HEK293 (cell line): ENCODE measurements around the gene TBK1.

Experiments used
- CTCF ChIA-PET: fragments of 350-600 bp; formaldehyde crosslinking; extraction: SDS; loops from one replicate; lab custom pipeline; 2021; ENCODE audit warnings: antibody characterized with exemption; lab: Yijun Ruan, JAX
- POLR2A ChIA-PET: fragments of 300-600 bp; formaldehyde crosslinking; extraction: SDS; loops from one replicate; lab custom pipeline; 2020; ENCODE audit warnings: antibody characterized with exemption, inconsistent platforms; lab: Yijun Ruan, JAX
- H3K27ac ChIP-seq: fragments of 200-500 bp; sonication (Bioruptor generic); 2 replicates; pipeline ENCODE4 v1.5.1; 2014; ENCODE audit warnings: low read depth, low read length, control low read depth, inconsistent platforms; ENCODE audit errors: extremely low read depth
- H3K36me3 ChIP-seq, 2 experiments: fragments of 200-500 bp in 1 of 2; sonication (Bioruptor generic) in 1 of 2; 1 replicate in 1 of 2; 2 replicates in 1 of 2; pipeline ENCODE4 v1.5.1; 2014 to 2017; ENCODE audit warnings: inconsistent platforms in 2 of 2, low read length in 2 of 2; ENCODE audit not compliant: control insufficient read depth in 2 of 2, insufficient read depth in 1 of 2
- H3K4me1 ChIP-seq: fragments of 200-500 bp; sonication (Bioruptor generic); 2 replicates; pipeline ENCODE4 v1.5.1; 2014; ENCODE audit warnings: mild to moderate bottlenecking, low read length, inconsistent platforms; ENCODE audit not compliant: control insufficient read depth, insufficient read depth
- H3K4me3 ChIP-seq: 2 replicates; pipeline ENCODE4 v1.5.1; 2011; ENCODE audit warnings: low read depth, mild to moderate bottlenecking, control low read depth, low read length, moderate library complexity
- H3K9me3 ChIP-seq: fragments of 200-500 bp; sonication (Bioruptor generic); 2 replicates; pipeline ENCODE4 v1.5.1; 2014; ENCODE audit warnings: low read depth, low read length, inconsistent platforms; ENCODE audit not compliant: control insufficient read depth, insufficient read depth
- CTCF ChIP-seq: fragments of 450-650 bp; formaldehyde crosslinking; IDR thresholded peaks from 2 replicates; pipeline ENCODE4 v1.5.1; 2016; ENCODE audit warnings: missing biosample characterization, missing genetic modification characterization
- GLI2 ChIP-seq: fragments of 450-650 bp; formaldehyde crosslinking; IDR thresholded peaks from 2 replicates; pipeline ENCODE4; 2017; ENCODE audit warnings: missing biosample characterization, missing genetic modification characterization, low read depth, borderline replicate concordance
- MZF1 ChIP-seq: fragments of 450-650 bp; formaldehyde crosslinking; IDR thresholded peaks from 2 replicates; pipeline ENCODE4 v1.5.1; 2017; ENCODE audit warnings: missing biosample characterization, missing genetic modification characterization, borderline replicate concordance
- PRDM2 ChIP-seq: fragments of 450-650 bp; formaldehyde crosslinking; IDR thresholded peaks from 2 replicates; pipeline ENCODE4 v1.5.1; 2016; ENCODE audit warnings: missing biosample characterization, missing genetic modification characterization, borderline replicate concordance
- ZBTB21 ChIP-seq: fragments of 450-650 bp; formaldehyde crosslinking; IDR thresholded peaks from 2 replicates; pipeline ENCODE4 v1.5.1; 2017; ENCODE audit warnings: missing biosample characterization, missing genetic modification characterization
- ZBTB8A ChIP-seq: fragments of 450-650 bp; formaldehyde crosslinking; IDR thresholded peaks from 2 replicates; pipeline ENCODE4 v1.5.1; 2016; ENCODE audit warnings: missing biosample characterization, missing genetic modification characterization
- ZFP37 ChIP-seq: fragments of 450-650 bp; formaldehyde crosslinking; IDR thresholded peaks from 2 replicates; pipeline ENCODE4 v1.5.1; 2016; ENCODE audit warnings: missing biosample characterization, missing genetic modification characterization
- ZNF121 ChIP-seq: fragments of 450-650 bp; formaldehyde crosslinking; IDR thresholded peaks from 2 replicates; pipeline ENCODE4 v1.5.1; 2016; ENCODE audit warnings: missing biosample characterization, missing genetic modification characterization
- ZNF140 ChIP-seq: fragments of 450-650 bp; formaldehyde crosslinking; IDR thresholded peaks from 2 replicates; pipeline ENCODE4 v1.5.1; 2016; ENCODE audit warnings: missing biosample characterization, missing genetic modification characterization
- ZNF19 ChIP-seq: fragments of 450-650 bp; formaldehyde crosslinking; IDR thresholded peaks from 2 replicates; pipeline ENCODE4; 2016; ENCODE audit warnings: missing biosample characterization, missing genetic modification characterization, low read depth
- ZNF292 ChIP-seq: fragments of 450-650 bp; formaldehyde crosslinking; IDR thresholded peaks from 2 replicates; pipeline ENCODE4 v1.5.1; 2016; ENCODE audit warnings: low read depth, missing biosample characterization, missing genetic modification characterization, borderline replicate concordance
- ZNF366 ChIP-seq: fragments of 450-650 bp; formaldehyde crosslinking; conservative IDR thresholded peaks from 2 replicates; pipeline ENCODE4 v1.5.1; 2016; ENCODE audit warnings: missing biosample characterization, missing genetic modification characterization
- ZNF433 ChIP-seq: fragments of 450-650 bp; formaldehyde crosslinking; IDR thresholded peaks from 2 replicates; pipeline ENCODE4 v1.5.1; 2016; ENCODE audit warnings: missing biosample characterization, missing genetic modification characterization, low read depth
- ZNF510 ChIP-seq: fragments of 450-650 bp; formaldehyde crosslinking; IDR thresholded peaks from 2 replicates; pipeline ENCODE4 v1.5.1; 2018; ENCODE audit warnings: mild to moderate bottlenecking, missing genetic modification characterization, missing biosample characterization; ENCODE audit not compliant: insufficient replicate concordance
- ZNF555 ChIP-seq: fragments of 450-650 bp; formaldehyde crosslinking; conservative IDR thresholded peaks from 2 replicates; pipeline ENCODE4 v1.5.1; 2017; ENCODE audit warnings: missing biosample characterization, mild to moderate bottlenecking, missing genetic modification characterization, inconsistent platforms
- ZNF558 ChIP-seq: fragments of 450-650 bp; formaldehyde crosslinking; IDR thresholded peaks from 2 replicates; pipeline ENCODE4 v1.5.1; 2016; ENCODE audit warnings: missing biosample characterization, missing genetic modification characterization
- ZNF571 ChIP-seq: fragments of 450-650 bp; formaldehyde crosslinking; IDR thresholded peaks from 2 replicates; pipeline ENCODE4 v1.5.0; 2017; ENCODE audit warnings: missing biosample characterization, missing genetic modification characterization
- ZNF629 ChIP-seq: fragments of 450-650 bp; formaldehyde crosslinking; IDR thresholded peaks from 2 replicates; pipeline ENCODE4 v1.5.1; 2017; ENCODE audit warnings: missing biosample characterization, missing genetic modification characterization
- ZNF645 ChIP-seq: fragments of 450-650 bp; formaldehyde crosslinking; IDR thresholded peaks from 2 replicates; pipeline ENCODE4; 2016; ENCODE audit warnings: missing biosample characterization, missing genetic modification characterization
- ZNF654 ChIP-seq: fragments of 450-650 bp; formaldehyde crosslinking; IDR thresholded peaks from 2 replicates; pipeline ENCODE4 v1.5.1; 2016; ENCODE audit warnings: low read depth, missing biosample characterization, missing genetic modification characterization
- ZNF658 ChIP-seq: fragments of 450-650 bp; formaldehyde crosslinking; IDR thresholded peaks from 2 replicates; pipeline ENCODE4; 2016; ENCODE audit warnings: missing biosample characterization, missing genetic modification characterization
- ZNF664 ChIP-seq: fragments of 450-650 bp; formaldehyde crosslinking; IDR thresholded peaks from 2 replicates; pipeline ENCODE4 v1.5.1; 2016; ENCODE audit warnings: missing biosample characterization, missing genetic modification characterization
- ZXDB ChIP-seq: fragments of 450-650 bp; formaldehyde crosslinking; IDR thresholded peaks from 2 replicates; pipeline ENCODE4 v1.5.1; 2016; ENCODE audit warnings: missing biosample characterization, missing genetic modification characterization

The TBK1 gene

GRCh38 chr12:64523565-64524444, 71.9 kb downstream of the TBK1 start (continued):
- TF ChIP-seq ZNF510 (tag by site-specific recombination) (peak; percentile 68), ZNF558 (tag by site-specific recombination) (peak; percentile 79), ZBTB21 (tag by site-specific recombination) (peak; percentile 53; the same call in 1 of the 2 replicates), ZNF433 (peak; percentile 83), ZBTB8A (tag by site-specific recombination) (peak; percentile 54), ZNF664 (tag by site-specific recombination) (peak; percentile 74), ZNF629 (tag by site-specific recombination) (peak; percentile 41; the same call in 1 of the 2 replicates), ZNF366 (0 out of 2 replicates have a peak, but pooled peaks have one; percentile 18), ZXDB (tag by site-specific recombination) (0 out of 2 replicates have a peak, but pooled peaks have one; percentile 36), ZFP37 (tag by site-specific recombination) (peak; percentile 79), ZNF292 (tag by site-specific recombination) (peak; percentile 36; the same call in 1 of the 2 replicates), ZNF654 (tag by site-specific recombination) (peak; percentile 39), ZNF19 (tag by site-specific recombination) (peak; percentile 61; the same call in 1 of the 2 replicates), ZNF140 (tag by site-specific recombination) (peak; percentile 83), ZNF555 (peak; percentile 82), GLI2 (peak; percentile 51; the same call in 1 of the 2 replicates), ZNF121 (tag by site-specific recombination) (0 out of 2 replicates have a peak, but pooled peaks have one; percentile 66)

GRCh38 chr12:64525461-64526160, 73.7 kb downstream of the TBK1 start:
- no peaks in the 10 kb centered on the region for H3K9me3 ChIP-seq
- H3K36me3 ChIP-seq, result no peaks in the 10 kb centered on the region
- POLR2A ChIA-PET, result interaction anchor here (0.6 kb wide), 1 partner anchor 56 kb away, joined by 3 read pairs; no protein-coding TSS in a partner anchor
- TF ChIP-seq CTCF (tag by site-specific recombination), result 0 out of 2 replicates have a peak, but pooled peaks have one; percentile 9
- TF ChIP-seq ZNF571, result no peak
- no peaks in the 10 kb centered on the region; the same call in 1 of the 2 replicates for H3K4me1 ChIP-seq
- no peak overlapping the region for H3K27ac ChIP-seq
- CTCF ChIA-PET, result no interaction called here
- H3K4me3 ChIP-seq, result no peak overlapping the region

- H3K4me1 ChIP-seq, result no peaks in the 10 kb centered on the region; the same call in 1 of the 2 replicates
- H3K36me3 ChIP-seq, result no peaks in the 10 kb centered on the region
- no peaks in the 10 kb centered on the region for H3K9me3 ChIP-seq
- H3K27ac ChIP-seq, result no peak overlapping the region
- ChIA-PET POLR2A (interaction anchor here (0.5 kb wide), 1 partner anchor 215 kb away, joined by 3 read pairs; no protein-coding TSS in a partner anchor), CTCF (interaction anchor here (0.6 to 1.3 kb wide), 2 partner anchors 23 to 171 kb away, joined by 3 to 4 read pairs; no protein-coding TSS in a partner anchor)
- H3K4me3 ChIP-seq, result no peak overlapping the region
- no peak for TF ChIP-seq ZBTB8A (tag by site-specific recombination)
- no peak for TF ChIP-seq PRDM2 (tag by site-specific recombination)
- TF ChIP-seq MZF1 (tag by site-specific recombination), result no peak
- no peak for TF ChIP-seq ZNF645 (tag by site-specific recombination)
- TF ChIP-seq ZNF558 (tag by site-specific recombination), result no peak
- no peak for TF ChIP-seq ZNF658
Observed at GRCh38 chr12:64526859-64527258, 74.9 kb downstream of the TBK1 start.
